Activated naive CD4-positive, alpha-beta T cell treated with anti-CD3 and anti-CD28 coated beads, Interleukin-2, amount 50 U/mL, for 72 hours (primary cell): Measurements from ENCODE around the gene PLXNB1. TPM values are rescaled to one million over a fixed set of nuclear protein-coding genes. Genes with fewer than 3 reads are reported as not detected.
"Not testable (repeated sequence)": the region's sequence is repeated elsewhere in the genome, so short reads cannot be mapped to it uniquely, and the experiment has no call there.

Experiments
- ATAC-seq, 2 donors: fragments of 150-1000 bp; cut with Tn5 transposase; 2 replicates each; pipeline ENCODE4 v1.10.0; 2021; ENCODE audit warnings: mild to moderate bottlenecking in 2 of 2, moderate library complexity in 2 of 2
- DNase-seq, 2 donors: peaks; one replicate each; pipeline ENCODE4 v3.0.0; 2021 to 2022; ENCODE audit warnings: low spot score in 2 of 2
- H3K27ac Mint-ChIP-seq, 2 donors: one replicate each; pipeline ENCODE4 v1.8.0; 2022; ENCODE audit warnings: mild to moderate bottlenecking in 2 of 2, mixed read lengths in 2 of 2
- H3K36me3 Mint-ChIP-seq, 2 donors: one replicate each; pipeline ENCODE4 v1.8.0; 2022; ENCODE audit warnings: mixed read lengths in 2 of 2
- H3K9me3 Mint-ChIP-seq, 2 donors: one replicate each; pipeline ENCODE4 v1.8.0; 2022; ENCODE audit warnings: mixed read lengths in 2 of 2
- total RNA-seq, 2 donors: library from RNA; stranded (reverse); gene quantifications; one replicate each; pipeline ENCODE4 v1.2.3, GENCODE V29; 2022

PLXNB1 gene
- 1 to 10 TPM; 3.0 to 7.3 TPM for total RNA-seq

- H3K36me3 Mint-ChIP-seq: no peaks in the 10 kb centered on the region
- DNase-seq (no peak), ATAC-seq (peak; percentile 15 to 19)
- H3K9me3 Mint-ChIP-seq: no peaks in the 10 kb centered on the region
- H3K27ac Mint-ChIP-seq: peak within 1 kb of the TSS; percentile 58 to 79
Measured at GRCh38 chr3:48429960-48430707, at the start of gene PLXNB1. Gene PLXNB1, minus strand, starts transcription at chr3:48430086. Its CDS starts 5,475 bp downstream, at chr3:48424611.

DNA sequence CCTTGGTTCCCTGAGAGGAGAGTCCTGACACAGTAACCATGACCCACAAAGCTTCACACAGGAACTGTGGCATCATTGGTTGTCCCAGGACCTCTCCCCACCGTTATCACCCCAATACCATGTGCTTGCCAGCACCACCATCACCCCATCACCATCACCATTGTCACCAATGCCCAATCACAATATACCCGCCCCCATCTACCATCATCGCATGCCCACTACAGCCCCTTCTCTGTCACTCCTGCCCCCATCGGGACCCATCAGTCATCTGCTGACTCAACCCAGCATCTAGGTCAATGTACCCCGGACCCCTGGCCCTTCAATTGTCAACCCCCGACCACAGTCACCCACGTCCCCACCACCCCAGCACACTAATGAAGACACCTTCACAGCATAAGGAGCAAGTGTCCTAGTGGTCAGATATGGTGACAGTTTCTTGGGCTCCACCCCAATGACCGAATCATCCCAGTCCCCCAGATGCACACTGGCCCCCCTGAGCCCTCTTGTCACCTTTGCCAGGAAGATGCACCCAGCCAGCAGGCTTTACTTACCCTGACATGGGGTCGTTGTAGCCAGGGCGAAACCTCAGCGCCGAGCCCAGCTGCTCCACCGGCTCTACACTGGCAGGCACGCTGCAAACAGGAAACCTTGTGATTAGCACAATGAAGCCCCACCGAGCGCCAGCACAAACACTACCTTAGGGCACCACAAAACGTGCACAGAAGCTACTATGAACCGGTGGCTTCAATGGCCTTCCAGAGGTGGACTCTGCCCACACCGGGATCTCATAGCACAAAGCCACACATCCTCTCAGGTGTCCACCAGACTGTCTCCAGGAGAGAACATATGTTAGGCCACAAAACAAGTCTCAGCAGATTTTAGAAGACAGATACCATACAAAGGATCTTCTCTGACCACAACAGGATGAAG is 49.0 kb upstream of the PLXNB1 start:
- ATAC-seq (peak; percentile 79 to 85), DNase-seq (peak in 1 of 2 donors; percentile 47)
- Mint-ChIP-seq H3K36me3 (peaks cover 0 to 14% of the 10 kb centered on the region in 2 donors), H3K9me3 (no peaks in the 10 kb centered on the region), H3K27ac (peak overlapping the region; percentile 89 to 93)

DNA sequence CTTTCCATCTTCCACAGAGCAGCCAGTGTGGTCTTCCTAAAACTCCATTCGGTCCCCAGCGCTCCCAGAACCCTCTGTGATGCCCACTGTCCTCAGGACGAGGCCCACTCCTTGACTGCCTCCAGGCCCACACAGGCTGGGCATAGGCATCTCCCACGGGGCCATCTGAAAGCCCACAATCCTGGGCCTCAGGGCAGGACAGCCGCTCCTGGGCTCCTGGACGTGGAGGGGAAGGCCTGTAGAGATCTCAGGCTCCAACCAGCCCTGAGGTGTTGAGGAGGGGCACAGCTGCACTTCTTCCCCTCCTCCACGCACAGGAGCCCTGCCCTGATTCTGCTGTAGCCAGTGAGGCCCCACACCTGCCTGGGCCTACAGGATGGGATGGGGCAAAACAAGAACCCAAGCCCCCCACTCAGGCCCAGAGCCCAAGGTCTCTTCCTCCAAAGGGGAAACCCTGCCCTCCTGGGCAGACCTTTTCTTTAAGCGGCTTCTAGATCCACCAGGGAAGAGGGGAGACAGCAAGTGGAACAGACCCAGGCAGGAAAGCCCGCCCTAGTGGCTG is 48.2 kb upstream of the PLXNB1 start:
- peak overlapping the region; percentile 78 to 89 for H3K27ac Mint-ChIP-seq
- H3K9me3 Mint-ChIP-seq: no peaks in the 10 kb centered on the region
- peaks cover 0 to 14% of the 10 kb centered on the region in 2 donors for H3K36me3 Mint-ChIP-seq
- DNase-seq (no peak), ATAC-seq (no peak)

GRCh38 chr3:48476426-48477053 is 46.7 kb upstream of the PLXNB1 start:
- DNase-seq (no peak), ATAC-seq (no peak)
- H3K9me3 Mint-ChIP-seq: no peaks in the 10 kb centered on the region
- H3K27ac Mint-ChIP-seq: peak overlapping the region in 1 of 2 donors; percentile 65
- peaks cover 0 to 14% of the 10 kb centered on the region in 2 donors for H3K36me3 Mint-ChIP-seq

DNA sequence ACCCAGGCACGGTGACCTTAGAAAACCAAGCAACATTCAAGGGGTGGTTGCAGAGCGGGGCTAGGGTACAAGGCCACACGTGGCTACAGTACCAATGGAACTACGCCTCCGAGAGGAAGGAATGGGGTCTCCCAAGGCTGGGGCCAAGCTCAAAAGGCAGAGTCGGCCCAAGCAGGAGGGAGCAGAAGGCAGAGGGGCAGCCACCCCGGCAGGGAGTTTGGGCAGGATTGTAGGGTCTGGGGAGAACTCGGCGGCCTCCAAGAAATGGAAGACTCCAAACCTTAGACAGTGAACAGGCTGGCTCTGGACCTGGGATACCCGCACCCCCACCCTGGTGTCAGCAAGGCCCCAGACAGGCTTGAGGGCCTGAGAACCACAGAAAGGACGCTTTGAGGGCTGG is 45.3 kb upstream of the PLXNB1 start:
- Mint-ChIP-seq H3K36me3 (peaks cover 0 to 14% of the 10 kb centered on the region in 2 donors), H3K27ac (peak overlapping the region in 1 of 2 donors; percentile 65), H3K9me3 (no peaks in the 10 kb centered on the region)
- DNase-seq (no peak), ATAC-seq (no peak)

DNA sequence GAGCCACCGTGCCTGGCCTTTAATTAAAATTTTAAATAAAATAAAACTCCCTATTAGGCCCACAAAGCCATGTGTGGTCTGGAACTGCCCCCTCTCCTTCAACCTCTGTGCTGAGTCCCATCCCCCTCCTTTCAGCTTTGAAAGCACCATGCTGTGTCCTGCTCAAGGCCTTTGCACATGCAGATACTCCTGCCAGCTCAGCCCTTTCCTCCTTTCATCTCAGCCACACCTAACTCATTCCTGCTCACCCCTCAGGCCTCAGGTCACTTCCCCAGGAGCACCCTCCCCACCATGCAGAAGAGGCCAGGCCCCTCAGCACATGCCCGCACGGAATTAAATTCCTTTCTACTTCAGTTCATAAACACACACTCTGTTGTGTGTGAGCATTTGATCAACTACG is 44.7 kb upstream of the PLXNB1 start:
- DNase-seq (no peak), ATAC-seq (no peak)
- Mint-ChIP-seq H3K36me3 (peaks cover 0 to 16% of the 10 kb centered on the region in 2 donors), H3K9me3 (no peaks in the 10 kb centered on the region), H3K27ac (peak overlapping the region; percentile 65 to 91)

- not testable (repeated sequence) for ATAC-seq, H3K9me3 Mint-ChIP-seq, DNase-seq
- peaks cover 0 to 22% of the 10 kb centered on the region in 2 donors for H3K36me3 Mint-ChIP-seq
- H3K27ac Mint-ChIP-seq: peak overlapping the region in 1 of 2 donors; percentile 98
Measured at GRCh38 chr3:48474031-48474430, 44.1 kb upstream of the PLXNB1 start.

DNA sequence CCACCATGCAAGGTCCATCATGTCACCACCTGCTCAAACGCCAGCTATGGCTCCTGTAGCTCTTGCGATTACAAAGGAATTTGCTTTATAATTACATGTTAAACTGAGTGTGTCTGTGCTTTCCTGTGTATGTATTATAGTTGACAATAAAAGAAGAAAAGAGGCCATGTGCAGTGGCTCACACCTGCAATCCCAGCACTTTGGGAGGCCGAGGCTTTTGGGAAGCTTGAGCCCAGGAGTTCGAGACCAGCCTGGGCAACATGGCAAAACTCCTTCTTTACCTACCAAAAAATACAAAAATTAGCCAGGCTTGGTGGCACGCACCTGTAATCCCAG is 43.7 kb upstream of the PLXNB1 start:
- ATAC-seq (no peak), DNase-seq (no peak)
- peak overlapping the region; percentile 94 to 98 for H3K27ac Mint-ChIP-seq
- H3K36me3 Mint-ChIP-seq: peaks cover 0 to 23% of the 10 kb centered on the region in 2 donors
- no peaks in the 10 kb centered on the region for H3K9me3 Mint-ChIP-seq

- peak overlapping the region; percentile 94 to 98 for H3K27ac Mint-ChIP-seq
- DNase-seq (peak; percentile 92 to 93), ATAC-seq (peak; percentile 89 to 91)
- no peaks in the 10 kb centered on the region for H3K9me3 Mint-ChIP-seq
- peaks cover 0 to 26% of the 10 kb centered on the region in 2 donors for H3K36me3 Mint-ChIP-seq
Measured at GRCh38 chr3:48472923-48473616, 43.2 kb upstream of the PLXNB1 start.

- ATAC-seq (no peak), DNase-seq (no peak)
- peak overlapping the region; percentile 94 to 98 for H3K27ac Mint-ChIP-seq
- H3K36me3 Mint-ChIP-seq: peaks cover 5 to 31% of the 10 kb centered on the region in 2 donors
- no peaks in the 10 kb centered on the region for H3K9me3 Mint-ChIP-seq
Measured at GRCh38 chr3:48472673-48472922, 42.7 kb upstream of the PLXNB1 start.

DNA sequence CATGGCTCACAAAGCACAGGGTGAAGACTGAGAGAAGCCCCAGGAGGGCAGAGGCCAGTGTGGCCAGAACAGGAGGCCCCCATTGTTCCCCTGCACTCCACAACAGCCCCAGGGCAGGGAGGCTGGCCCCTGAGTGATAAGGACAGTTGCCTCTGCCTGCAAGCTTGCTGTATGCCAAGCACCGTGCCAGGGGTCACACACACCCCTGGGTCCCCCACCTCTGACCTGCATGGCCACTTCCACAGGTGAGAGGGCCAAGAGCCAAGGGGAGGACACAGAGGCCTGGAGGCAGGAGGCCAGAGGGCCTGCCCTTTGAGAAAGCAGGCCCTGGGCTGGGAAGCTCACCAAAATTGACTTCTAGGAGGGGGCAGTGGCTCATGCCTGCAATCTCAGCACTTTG is 40.4 kb upstream of the PLXNB1 start:
- no peak for ATAC-seq
- Mint-ChIP-seq H3K36me3 (peaks cover 19 to 46% of the 10 kb centered on the region in 2 donors), H3K27ac (peak overlapping the region; percentile 96 to 98), H3K9me3 (no peaks in the 10 kb centered on the region)
- no peak for DNase-seq

GRCh38 chr3:48469046-48469915 is 39.4 kb upstream of the PLXNB1 start:
- Mint-ChIP-seq H3K36me3 (peaks cover 19 to 38% of the 10 kb centered on the region in 2 donors), H3K9me3 (no peaks in the 10 kb centered on the region), H3K27ac (peak overlapping the region; percentile 96 to 98)
- ATAC-seq (no peak), DNase-seq (peak in 1 of 2 donors; percentile 53)

DNA sequence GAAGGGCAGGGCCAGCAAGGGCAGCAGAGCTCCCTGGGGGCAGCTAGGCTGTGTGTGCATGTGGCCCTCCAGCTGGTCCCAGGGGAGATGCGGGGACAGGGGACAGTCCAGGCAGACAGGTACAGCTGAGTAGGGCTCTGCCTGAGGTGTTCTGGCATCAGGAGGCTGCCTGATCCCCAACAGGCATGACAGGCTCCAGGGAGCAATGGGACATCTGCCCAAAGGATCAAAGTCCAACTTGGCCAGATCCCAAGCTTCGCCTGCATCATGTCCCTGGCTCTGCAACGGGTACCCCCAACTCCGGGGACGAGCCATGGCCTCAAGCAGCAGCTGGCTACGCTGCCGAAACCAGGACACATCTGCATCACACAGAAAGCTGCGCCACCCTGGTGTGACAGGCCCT is 38.4 kb upstream of the PLXNB1 start:
- no peaks in the 10 kb centered on the region for H3K9me3 Mint-ChIP-seq
- H3K36me3 Mint-ChIP-seq: peaks cover 19 to 38% of the 10 kb centered on the region in 2 donors
- DNase-seq (peak in 1 of 2 donors; percentile 52), ATAC-seq (no peak)
- H3K27ac Mint-ChIP-seq: peak overlapping the region; percentile 96 to 98

- H3K36me3 Mint-ChIP-seq: peaks cover 19 to 38% of the 10 kb centered on the region in 2 donors
- peak overlapping the region; percentile 96 to 98 for H3K27ac Mint-ChIP-seq
- no peaks in the 10 kb centered on the region for H3K9me3 Mint-ChIP-seq
- peak in 1 of 2 donors; percentile 48 for DNase-seq
- ATAC-seq: no peak
Measured at GRCh38 chr3:48467473-48468267, 37.8 kb upstream of the PLXNB1 start.

- Mint-ChIP-seq H3K9me3 (no peaks in the 10 kb centered on the region), H3K36me3 (peaks cover 19 to 38% of the 10 kb centered on the region in 2 donors), H3K27ac (peak overlapping the region; percentile 96 to 98)
- DNase-seq (no peak), ATAC-seq (no peak)
Measured at GRCh38 chr3:48467110-48467454, 37.2 kb upstream of the PLXNB1 start.
